HG03342 (cell line): Measurements from ENCODE around the gene GNB5.
A peak's percentile ranks its signal among the peaks of the same experiment; 100 is the strongest.
"Not testable (repeated sequence)": the region's sequence is repeated elsewhere in the genome, so short reads cannot be mapped to it uniquely, and the experiment has no call there.

Experiments
- ATAC-seq: cut with Tn5 transposase; IDR thresholded peaks from one replicate; pipeline ENCODE4 v1.9.1; 2021; ENCODE audit warnings: mild to moderate bottlenecking, moderate library complexity; ENCODE audit not compliant: unreplicated experiment

The GNB5 gene

DNA sequence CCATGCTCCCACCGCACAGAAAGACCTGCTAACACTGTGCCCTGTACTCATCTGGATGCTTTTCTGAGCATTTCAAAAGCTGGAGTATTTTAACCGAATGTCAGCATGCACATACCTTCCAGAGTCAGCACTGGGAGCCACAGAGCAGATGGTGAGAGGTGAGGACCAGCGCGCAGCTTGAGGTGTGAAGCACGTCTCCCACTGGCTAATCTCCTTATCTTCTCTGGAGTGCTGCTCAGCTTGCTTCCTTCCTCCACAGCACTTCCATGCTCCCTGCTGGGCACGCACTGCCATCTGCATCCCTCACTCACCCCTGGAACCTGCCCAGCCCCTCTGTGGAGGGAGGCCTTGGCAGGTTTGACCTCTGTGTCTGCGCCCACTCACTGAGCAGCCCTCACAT lies at the start of gene GNB5:
TSS of gene GNB5 (minus strand) at position 186 of the 400 bp plus-strand sequence. CDS start 6,716 bp downstream, outside the sequence.
- no peak for ATAC-seq

DNA sequence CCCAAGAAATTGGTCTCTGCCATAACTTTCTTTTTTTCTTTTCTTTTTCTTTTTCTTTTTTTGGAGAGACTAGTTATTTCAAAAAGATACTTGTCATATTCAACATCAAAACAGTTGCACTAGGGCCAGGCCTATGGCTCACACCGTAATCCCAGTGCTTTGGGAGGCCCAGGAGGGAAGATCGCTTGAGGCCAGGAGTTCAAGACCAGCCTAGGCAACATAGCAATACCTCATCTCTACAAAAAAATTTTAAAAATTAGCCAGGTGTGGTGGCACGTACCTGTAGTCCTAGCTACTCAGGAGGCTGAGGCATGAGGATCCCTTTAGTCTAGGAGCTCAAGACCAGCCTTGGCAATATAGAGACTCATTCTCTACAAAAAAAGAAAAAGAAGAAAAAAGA lies 49.0 kb upstream of the GNB5 start:
- no peak for ATAC-seq

DNA sequence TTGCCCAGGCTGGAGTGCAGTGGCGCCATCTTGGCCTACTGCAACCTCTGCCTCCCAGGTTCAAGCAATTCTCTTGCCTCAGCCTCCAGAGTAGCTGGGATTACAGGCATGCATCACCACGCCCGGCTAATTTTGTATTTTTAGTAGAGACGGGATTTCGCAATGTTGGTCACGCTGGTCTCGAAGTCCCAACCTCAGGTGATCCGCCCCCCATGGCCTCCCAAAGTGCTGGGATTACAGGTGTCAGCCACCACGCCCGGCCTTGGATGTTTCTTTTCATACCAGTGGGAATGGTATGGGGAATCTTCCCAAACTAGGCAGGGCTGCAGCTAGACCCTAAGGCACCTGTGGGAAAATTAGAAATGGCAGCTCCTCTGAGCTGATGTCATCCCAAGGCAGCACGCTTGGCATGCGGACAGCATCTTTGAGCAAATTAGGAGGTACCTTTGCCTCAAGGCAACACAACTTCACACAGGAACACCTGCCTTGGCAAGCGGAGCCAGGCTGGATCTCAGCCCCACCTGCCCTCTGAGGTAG lies 47.9 kb upstream of the GNB5 start:
- not testable (repeated sequence) for ATAC-seq

DNA sequence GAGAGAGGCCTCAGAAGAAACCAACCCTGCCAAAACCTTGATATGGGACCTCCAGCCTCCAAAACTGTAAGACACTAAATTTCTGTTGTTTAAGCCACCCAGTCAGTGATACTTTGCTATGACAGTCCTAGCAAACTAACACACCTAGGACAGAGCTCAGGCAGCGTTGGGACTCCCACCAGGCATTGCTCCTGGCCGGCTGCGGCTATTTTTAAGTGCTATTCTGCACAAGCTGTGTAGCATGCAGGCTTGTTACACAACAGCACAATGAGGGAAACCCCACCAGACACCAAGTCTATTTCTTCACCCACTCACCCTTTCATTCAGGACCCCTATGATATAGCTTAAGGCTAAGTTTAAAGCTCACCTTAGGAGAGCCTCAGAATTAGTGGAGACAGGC lies 47.0 kb upstream of the GNB5 start:
- no peak for ATAC-seq

DNA sequence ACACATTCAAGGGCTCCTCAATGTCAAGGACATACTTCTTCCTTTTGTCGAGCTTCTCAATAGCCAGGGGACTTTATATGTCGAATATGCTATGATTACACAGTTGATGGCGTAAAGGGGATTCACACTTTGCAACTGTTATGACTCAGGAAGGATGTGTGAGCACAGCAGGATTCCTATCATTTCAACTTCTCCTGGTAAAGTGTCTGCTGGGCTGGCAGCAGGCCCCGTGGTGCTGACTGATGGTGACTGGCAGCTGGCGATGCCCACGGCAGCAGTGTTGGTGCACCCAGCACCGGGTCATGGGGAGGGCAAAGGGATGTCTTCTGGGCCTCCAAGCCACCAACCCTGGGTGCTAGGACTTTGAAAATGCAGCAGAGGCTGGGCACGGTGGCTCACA lies 44.8 kb upstream of the GNB5 start:
- no peak for ATAC-seq

DNA sequence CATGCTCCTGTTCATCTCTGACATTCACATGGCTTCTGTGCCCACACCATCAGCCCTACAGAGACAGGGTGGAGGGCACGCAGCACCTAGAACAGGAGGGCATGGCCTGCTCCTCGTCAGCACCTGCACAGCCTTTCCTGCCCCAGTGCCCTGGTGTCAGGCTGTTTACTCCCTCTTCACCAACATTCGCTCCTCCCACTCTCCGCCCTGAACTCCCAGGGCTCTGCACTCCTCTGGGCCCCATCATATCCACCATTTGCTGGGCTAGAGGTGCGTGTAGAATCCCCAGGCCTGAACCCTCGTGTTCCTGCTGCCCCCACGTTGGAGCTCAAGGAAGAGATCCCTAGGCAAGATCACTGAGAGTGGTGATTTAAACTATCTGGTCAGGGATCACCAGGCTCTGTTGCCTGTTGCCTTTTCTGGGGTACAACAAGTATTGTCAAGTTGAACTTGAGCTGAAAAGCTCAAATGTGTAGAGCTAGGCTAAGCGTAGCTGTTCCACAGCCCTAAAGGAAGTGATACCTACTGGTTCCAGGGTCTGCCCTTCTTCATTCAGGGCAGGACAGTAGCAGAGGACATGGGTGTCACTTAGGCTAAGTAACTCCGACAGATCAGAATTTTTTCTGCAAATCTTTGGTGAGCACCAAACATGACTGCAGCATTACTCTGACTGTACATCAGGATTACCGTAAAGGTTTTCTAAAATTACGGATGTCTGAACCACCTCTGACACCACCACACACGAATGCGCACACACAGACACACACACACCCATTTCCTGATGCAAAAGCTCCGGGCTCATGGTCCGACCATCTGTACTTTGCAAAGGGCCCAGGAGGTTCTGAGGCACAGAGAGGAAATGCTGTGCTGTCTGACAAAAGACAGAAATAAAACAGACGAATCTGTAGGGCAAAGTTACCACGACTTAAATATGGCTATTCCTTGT lies 43.7 kb upstream of the GNB5 start:
- no peak for ATAC-seq

DNA sequence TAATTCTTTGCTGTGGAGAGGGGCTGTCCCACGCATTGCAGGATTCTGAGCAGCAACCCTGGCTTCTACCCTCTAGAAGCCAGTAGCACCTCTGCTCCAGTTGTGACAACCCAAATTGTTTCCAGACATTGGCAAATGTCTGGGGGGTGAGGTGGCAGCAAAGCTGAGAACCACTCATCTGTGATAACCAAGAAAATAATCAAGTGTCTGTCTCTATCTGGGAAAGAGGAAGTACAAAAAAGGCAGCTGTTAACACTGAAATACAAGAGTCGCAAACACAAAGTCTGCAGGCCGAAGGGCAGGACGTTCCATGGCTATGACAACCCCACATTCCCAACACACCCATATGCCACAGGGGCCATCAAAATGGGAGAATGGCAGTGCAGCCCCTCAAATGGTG lies 42.2 kb upstream of the GNB5 start:
- peak; percentile 43 for ATAC-seq

DNA sequence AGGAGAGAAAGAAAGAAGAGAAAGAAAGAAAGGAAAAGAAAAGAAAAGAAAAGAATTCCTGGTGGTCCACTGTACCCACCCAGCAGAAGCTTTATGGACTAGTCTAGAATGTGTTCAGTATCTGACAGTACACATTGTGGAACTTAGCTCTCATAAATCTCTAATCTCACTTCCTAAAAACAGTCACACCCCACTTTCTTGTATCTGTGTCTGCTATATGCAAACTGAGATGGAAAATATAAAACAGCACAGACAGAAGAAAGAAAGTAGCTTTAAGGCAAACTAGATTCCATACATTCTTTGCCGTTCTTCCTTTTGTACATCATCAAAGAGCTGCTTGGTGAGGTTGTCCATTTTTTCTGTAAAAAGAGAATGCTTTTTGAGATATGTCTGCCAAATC lies 41.1 kb upstream of the GNB5 start:
- peak; percentile 58 for ATAC-seq

DNA sequence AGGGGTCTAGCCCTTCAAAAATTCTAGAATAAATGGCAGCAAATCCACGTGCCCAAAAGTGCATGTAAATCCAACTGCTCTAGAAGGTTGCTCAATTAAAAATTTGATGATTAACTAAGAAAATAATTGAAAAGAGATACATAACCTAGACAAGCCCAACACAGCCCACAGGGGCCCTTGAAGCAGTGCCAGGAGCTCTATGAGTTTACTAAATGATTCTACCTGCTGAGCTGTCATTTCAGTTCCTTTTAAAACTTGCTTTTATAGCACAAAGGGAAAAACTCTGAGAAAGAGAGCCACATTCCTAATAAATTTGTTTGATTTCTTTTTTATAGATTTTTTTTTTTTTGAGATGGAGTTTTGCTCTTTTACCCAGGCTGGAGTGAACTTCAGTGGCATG lies 38.9 kb upstream of the GNB5 start:
- ATAC-seq, result no peak

DNA sequence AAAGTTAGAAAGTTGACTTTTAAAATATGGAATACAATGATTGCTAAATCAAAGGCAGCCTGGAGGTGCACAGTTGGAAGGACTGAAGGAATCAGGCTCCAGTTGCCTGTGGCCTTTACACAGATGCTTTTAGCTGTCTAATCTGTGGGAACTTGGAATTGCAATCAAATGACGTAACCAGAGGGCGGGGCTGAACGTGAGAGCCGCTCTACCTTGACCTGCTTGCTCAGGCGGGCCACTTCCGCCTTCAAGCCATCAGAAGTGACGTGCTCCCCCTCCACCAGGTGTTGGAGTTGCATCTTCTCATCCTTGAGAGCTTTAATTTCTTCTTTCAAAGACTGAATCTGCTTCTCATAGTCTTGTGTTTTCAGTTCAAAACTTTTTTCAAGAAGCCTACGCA lies 37.7 kb upstream of the GNB5 start:
- ATAC-seq, result no peak

DNA sequence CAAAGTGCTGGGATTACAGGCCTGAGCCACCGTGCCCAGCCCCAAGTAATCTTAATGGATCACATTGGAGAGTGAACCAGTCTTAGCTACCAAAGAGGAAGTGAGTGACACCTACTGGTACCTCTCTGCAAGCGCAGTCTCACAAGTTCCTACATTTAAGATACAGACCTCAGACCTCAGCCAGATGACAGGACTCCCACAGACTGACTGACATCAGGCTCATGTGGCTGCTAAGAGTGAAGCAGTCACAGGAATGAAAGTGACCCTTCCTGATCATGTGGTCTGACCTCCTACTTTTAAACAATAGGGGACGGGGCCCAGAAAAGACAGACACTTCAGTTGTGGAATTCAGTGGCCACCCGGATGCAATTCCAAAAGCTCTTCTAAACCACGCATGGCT lies 36.3 kb upstream of the GNB5 start:
- peak; percentile 82 for ATAC-seq

DNA sequence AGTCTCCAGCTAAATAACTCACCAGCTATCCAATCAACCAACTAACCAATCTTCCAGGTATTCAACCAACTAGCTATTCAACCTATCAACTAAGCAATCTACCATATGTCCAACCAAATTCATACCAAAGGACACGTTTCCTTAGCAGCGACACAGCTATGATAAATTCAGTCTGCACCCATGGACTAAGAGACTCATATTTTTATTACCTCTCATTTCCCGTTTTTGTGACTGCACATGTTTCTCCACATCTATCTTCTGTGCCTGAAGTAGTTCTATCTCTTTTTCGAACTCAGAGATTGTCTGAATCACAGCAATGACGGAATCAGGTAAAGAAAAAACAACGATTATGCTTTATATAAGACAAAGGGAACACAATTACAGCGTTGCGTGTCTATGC lies 34.0 kb upstream of the GNB5 start:
- no peak for ATAC-seq

DNA sequence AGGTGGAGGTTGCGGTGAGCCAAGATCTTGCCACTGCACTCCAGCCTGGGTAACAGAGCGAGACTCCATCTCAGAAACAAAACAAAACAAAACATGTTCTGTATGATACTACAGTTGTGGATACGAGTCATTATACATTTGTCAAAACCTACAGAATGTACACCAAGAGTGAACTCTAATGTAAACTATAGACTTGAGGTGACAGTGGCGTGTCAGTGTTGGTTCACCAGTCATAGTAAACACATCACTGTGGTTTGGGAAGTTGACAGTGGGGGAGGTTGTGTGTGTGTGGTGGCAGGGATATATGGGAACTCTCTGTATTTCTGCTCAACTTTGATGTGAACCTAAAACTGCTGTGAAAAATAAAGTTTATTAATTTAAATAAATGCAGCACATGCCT lies 33.0 kb upstream of the GNB5 start:
- no peak for ATAC-seq

DNA sequence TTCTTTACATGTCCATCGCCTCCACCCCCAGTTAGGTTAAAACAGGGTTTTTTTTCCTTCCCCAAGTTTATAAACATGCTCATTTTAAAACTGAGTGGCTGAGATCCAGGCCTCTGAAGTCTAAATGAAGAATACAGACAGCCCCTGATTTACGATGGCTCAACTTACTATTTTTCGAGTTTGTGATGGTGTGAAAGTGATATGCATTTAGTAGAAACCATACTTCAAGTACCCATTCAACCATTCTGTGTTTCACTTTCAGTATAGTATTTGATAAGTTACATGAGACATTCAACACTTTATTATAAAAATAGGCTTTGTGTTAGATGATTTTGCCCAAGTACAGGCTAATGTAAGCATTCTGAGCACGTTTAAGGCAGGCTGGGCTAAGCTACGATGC lies 30.5 kb upstream of the GNB5 start:
- ATAC-seq, result no peak

DNA sequence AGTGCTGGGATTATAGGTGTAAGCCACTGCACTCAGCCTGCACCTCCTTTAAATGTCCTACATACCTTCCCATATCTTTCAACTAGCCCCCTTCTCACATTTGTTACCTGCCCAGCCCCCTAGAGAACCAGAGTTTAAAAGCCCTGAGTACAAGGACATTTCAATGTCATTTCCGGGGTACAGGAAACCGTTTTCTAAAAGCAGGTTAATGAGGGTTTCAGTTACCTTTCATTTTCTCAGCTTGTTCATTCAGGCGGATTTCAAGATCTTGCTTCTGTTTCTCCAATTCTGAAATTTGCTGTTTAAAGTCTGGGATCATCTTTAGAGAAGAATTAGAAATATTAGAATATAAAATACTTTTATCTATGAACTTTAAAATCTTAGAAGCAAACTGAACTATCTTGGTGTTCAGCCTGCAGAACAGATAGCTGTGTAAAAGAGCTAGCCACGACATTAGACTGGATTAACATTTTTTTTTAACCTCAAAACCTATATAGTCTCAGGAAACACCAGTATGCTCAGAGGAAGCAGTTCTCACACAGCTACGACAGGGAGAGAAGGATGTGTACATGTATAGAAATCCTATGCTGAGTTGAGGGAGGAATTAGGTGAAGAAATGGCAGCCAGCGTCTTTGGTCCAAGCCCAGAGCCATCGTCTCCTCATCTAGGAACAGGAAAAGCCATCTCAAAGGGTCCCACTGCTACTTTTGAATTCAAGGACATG lies 29.9 kb upstream of the GNB5 start:
- no peak for ATAC-seq

DNA sequence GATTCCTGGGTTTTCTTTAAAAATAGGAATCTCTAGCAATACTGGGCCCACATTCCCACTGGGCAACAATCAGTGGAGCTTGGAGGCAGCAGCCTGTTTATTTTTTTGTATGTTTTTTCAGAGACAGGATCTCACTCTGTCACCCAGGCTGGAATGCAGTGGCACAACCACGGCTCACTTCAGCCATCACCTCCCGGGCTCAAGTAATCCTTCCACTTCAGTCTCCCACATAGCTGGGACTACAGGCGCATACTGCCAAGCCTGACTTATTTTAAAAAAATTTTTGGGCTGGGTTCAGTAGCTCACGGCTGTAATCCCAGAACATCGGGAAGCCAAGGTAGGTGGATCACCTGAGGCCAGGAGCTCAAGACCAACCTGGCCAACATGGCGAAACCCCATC lies 29.1 kb upstream of the GNB5 start:
- ATAC-seq, result no peak

DNA sequence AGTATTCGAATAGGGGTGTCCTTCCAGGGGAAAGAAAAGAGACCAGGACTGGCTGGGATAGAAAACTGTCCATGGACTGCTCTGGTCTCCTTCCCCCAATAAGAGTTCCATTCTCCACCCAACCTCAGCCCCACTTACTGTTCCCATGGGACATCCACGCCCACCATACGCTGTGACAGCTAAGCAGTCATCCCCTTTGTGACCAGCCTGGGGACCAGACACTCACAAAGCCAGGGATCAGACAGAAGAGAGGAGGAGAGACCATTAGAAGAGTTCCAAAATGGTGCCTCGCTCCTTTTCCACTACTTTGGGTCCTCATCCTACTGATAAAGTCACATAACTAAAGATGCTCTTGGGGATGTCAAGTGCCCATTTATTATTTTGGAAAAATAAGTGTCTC lies 27.6 kb upstream of the GNB5 start:
- ATAC-seq, result no peak

DNA sequence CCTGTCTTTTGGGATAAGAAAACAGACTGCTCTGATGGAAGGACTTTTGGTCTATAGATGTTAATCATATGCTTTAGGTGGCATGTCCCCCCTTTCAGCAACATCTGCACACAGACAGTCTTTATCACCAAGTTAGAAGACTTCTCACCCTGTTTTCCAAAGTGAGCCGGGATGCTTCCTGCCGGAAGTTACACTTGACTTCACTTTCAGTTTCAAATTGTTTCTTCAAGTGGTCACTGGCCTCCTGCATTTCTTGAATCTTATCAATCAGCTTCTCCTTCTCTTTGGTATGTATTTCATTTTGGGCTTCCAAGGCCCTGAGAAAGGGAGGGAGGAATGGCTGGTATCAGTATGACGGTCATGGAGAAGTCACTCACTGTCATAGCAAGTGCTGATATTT lies 27.2 kb upstream of the GNB5 start:
- no peak for ATAC-seq

DNA sequence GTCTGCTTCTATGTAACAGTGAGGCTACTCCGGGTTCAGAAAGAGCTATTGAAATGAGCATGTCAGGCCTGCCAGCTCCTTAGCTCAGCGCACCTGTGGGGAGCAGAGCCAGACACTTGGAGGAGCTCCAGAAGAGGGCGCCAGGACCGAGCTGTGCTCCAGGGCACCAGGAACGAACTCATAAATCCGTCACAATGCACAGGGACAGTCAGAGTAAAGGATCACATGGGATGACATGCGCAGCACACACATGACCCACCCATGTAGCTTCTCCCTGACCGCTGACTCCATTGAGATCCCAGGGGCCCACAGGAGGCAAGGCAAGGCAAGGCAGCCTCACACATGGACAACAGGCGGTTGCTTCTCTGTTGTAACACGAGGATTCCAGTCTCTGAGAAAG lies 26.0 kb upstream of the GNB5 start:
- ATAC-seq, result no peak

DNA sequence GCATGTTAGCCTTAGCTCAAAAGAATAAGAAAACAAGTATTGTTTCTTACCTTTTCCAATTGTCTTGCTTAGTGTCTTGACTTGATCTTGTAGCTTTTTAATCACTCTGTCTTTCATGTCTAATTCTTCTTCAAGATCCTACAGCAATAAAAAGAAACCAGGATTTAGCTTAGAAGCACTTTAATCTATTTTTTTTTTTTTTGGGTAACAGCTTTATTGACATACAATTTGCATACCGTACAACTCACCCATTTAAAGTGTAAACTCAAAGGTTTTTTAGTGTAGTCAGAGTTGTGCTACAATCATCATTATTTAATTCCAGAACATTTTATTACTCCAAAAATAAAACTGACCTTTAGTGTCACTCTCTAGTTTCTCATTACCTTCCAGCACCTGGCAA lies 23.4 kb upstream of the GNB5 start:
- ATAC-seq, result no peak

DNA sequence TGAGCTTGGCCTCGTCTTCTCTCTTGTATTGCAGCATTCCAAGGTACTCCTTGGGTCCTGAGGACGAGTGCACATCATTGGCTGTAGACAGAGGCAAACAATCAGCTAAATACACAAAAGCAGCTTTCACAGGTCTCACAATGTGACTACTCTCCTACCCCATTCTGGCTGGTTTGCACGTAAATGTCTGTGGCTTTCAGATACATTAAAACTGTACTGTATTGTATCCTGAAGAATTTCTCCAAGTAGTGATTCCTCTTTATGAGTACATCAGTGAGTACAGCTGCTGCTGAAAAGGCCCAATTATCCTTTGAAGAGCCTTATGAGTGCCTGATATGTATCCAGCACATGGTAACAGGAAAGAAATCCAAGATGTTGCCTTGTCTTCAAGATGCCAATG lies 22.0 kb upstream of the GNB5 start:
- no peak for ATAC-seq
